Colon (tissue), 2 donors: ENCODE data around the gene CHSY1.
"Not testable (repeated sequence)": the region's sequence is repeated elsewhere in the genome, so short reads cannot be mapped to it uniquely, and the experiment has no call there.

Experiments used
- FAIRE-seq: peaks from 2 replicates; lab custom pipeline; 2012; peaks lifted over from hg19 to GRCh38; lab: Jason Lieb, UNC
- donor health status: control.
- donor health status: control.

The CHSY1 gene

DNA sequence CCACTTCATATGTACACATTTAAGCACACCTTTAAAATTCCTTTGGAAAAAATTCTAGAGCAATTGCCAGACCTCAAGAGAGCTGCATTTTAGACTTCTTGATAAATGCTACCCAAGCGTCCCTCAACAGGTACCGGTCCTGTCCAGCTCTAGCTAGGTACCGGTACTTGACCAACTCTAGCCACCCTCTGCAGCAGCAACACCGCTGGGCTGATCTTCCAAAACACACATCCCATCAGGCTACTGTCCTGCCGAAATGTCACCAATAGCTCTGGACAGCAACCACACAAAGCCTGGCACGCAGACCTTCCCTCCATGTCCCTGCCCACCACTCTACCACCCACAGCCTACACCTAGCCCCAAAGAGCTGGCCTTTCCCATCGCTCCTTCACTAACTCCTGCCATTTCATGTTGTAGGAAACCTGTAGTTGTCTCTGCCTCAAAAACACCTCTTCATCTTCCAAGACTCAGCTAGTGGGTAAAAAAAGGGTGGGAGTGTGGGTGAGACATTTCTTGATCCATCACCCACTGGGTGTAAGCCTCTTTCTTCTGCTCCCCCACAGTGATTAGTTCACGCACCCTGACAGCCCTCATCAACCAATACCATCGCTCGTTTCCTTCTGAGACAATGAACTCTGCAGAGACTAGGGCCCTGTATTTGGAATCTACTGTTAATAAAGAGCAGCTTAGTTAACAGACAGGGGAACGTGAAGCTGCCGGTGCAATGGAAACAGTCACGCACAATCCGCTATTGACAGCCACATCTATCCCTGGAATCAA, 6.8 kb downstream of the CHSY1 start:
- FAIRE-seq: no peak

DNA sequence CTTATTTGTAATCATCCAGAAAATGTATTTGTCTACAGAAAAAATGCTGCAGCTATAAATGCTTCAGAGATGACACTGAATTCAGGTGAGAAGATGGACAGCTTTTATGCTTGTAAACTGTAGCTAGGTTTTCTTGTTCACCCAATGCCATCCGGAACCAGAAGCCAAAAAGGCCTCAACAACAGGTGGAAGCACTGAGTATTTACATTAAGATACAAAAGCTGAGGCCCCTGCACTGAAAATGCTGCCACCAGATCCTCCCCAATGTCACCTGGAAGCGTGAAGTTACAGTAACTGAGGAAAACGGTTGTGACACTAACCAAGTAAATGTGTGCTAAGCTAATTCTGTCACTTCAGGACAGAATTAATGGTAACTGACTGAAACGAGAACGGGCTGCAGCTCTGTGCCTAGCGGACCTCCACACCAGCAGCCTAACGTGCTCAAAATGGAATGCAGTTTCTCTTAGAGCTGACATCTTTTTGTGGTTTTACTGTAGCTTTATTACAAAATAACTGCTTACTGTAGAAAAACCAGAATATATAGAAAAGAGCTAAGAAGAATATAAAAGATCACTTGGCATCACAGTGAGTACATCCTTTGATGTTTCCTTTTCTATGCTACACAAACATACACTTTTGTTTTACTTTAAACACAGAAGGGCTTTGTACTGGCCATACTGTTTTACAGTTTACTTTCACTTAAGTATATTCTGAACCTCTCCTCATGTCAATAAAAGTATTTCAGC, 7.6 kb downstream of the CHSY1 start:
- FAIRE-seq: no peak

DNA sequence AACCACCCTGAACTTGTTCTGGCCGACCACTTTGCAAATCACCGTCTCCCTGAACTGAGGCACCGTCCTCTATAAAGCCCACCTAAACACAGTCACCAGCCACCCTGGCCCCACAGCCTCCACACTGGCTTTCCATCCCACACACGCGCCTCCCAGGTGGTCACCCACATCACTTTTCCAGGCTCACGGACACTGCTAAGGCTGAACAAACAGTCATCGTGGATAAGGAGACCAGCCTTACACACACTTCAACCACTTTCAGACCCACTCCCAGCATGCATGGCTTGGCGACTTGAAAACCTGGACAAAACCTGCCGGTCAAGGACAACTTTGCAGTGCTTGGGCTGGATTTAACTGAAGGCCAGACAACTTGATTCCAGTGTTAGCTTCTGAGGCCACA, 8.4 kb downstream of the CHSY1 start:
- FAIRE-seq: no peak

DNA sequence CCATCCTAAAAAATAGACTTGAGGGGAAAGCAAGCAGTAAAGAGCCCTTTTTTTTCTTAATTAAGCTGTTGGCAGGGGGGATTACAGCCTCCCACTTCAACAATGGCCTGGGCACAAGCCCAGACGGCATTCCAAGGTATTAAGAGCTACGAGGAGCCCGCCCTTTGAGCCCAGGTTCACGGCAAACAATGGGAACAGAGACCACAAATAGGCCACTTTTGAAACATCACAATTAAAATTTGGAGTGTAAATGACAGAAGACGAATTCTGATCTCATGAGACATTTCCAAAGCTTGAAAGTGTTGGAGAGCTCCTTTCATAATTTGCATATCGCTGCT, 8.9 kb downstream of the CHSY1 start:
- no peak for FAIRE-seq

DNA sequence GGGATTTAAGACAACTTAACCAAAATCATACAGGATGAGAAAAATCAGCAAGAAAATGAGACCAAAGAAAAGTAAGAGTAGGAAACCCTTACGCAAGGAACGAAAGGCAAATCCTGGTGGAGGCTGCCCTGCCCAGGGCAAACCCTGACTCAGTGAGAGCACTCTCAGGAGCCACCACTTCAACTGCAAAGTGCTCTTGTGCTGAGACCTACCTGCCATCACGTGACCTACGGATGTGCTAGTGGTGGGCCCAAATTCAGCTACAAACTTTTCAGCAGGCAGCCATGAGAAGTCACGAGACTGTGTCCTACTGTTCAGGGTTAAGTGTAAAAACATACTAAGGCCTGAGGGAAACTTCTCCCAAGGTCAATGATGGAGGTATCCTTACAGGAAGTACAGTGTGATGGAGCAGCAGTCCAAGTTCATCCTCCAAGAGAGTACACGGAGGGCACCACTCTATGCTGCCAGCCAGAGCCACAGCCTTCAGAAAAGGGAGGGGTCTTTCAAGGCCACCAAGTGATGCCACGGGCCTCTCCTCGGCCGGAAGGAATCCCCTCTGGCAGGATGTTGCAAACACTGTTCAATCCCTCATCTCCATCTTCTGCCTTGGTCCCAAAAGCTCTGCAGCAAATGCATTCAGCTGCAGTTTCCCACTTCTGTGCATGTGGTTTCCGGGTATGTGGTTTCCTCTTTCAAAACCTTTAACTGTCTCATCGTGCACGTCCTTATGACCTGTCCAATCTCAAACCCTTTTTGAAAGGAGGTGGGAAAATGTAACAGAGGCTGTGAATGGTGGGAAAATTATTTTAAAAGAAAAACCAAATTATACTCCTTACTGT, 9.5 kb downstream of the CHSY1 start:
- FAIRE-seq: no peak

DNA sequence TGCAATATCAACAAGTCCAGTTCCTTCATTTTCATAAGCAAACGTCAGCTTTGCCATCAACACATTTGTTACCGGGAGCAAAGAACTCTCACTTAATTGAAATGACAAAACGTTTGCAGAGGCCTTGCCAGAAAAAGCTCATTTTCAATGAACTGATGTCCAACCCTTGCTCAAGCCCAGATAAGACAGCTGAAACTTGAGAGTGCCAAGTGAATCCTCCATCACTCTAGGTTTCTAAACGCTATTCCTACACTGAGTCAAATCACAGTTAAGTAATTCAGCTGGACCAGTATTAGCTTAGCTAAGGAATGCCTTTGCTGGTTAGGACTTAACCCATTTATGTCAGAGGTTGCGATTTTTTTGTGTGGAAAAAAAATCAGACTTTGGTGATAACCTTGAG, 11.5 kb downstream of the CHSY1 start:
- FAIRE-seq: no peak

DNA sequence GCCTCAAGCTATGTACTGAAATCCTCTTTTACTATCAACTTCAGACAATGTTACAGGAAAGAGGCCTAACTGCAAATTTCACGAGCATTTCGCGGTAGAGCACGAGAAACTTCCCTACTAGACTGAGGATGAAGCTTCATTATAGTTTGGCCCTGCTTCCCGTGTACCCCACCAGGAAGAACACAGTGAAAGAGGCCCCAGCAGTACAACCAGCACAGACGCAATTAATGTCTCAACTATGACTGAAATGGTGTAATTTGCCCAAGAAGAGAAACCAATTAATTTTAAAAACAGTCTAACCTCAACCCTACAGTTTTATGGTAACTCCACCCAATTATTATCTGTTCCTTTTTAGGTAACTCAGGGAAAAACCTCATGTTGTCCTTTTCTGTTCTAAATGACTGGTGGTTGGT, 12.1 kb downstream of the CHSY1 start:
- no peak for FAIRE-seq

DNA sequence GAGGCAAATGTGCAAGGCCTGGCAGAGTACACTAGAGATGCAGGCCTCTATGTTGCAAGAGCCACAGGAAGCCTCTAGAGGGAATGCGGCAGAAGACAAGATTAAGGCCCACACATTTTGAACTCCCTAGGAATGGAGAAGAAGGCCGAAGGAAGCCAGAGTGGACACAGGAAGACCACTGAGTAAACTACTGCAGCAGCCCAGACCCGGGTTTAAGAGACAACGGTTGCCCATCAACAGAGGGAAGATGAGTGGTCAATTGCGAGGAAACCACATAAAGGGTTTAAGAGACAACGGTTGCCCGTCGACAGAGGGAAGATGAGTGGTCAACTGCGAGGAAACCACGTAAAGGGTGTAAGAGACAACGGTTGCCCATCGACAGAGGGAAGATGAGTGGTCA, 14.6 kb downstream of the CHSY1 start:
- no peak for FAIRE-seq

DNA sequence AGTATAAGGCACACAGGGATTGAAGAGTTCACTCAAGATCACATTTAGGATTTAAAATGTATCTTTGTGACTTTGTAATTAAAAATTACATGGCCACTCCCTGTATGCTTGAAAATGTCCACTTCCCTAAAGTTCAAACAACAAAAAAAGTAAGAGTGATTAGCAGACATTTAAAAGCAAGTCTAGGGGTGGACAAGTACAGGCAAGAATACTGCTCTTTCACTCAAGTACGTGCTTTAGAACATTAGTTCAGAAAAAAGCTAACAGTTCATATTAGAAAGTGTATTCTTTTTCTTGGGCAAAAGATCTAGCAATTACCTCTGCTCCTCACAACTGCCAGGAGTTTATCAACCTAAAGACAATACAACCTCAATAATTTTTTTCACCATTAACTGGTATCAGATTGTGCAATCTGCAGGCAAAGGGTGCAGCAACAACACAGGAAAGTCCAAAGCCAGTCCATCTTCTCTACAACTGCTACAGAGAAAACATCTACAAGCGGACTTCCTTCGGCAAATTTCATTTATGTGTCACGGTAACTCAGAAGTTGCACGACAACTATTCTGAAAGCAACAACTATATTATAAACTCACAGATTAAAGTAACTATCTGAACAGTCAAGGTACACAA, 18.1 kb downstream of the CHSY1 start:
- FAIRE-seq: no peak

DNA sequence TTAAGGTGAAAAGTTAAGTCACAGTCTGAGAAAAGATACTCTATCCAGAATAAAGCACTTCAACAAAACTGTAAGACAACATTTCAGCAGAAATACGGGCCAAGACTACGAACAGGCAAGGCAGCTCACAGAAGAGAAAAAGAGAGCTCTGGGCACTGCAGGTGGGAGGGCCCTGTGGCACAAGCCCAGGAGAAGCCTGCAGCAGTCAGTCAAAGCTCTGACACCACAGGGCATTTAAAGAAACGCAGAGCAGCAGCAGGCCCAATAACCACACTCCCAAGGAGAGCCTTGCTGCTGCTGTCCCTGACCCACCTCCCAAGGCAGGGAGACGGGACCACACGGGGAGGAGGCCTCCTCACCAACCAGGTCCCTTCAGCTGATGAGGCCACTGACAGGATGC, 19.2 kb downstream of the CHSY1 start:
- no peak for FAIRE-seq

DNA sequence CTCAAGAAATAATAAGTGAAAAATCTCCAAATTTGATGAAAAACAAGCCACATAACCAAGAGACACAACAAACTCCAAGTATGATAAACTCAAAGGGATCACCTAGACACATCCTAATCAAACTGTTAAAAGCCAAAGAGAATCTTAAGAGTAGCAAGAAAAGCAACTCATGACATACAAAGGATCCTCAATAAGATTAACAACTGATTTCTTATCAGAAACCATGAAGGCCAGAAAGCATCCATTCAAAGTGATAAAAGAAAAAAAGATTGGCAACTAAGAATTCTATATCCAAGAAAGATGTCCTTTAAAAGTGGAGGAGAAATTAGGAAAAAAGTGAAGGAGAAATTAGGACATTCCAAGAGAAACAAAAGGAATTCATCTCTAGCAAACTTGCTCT, 23.5 kb downstream of the CHSY1 start:
- FAIRE-seq: no peak

DNA sequence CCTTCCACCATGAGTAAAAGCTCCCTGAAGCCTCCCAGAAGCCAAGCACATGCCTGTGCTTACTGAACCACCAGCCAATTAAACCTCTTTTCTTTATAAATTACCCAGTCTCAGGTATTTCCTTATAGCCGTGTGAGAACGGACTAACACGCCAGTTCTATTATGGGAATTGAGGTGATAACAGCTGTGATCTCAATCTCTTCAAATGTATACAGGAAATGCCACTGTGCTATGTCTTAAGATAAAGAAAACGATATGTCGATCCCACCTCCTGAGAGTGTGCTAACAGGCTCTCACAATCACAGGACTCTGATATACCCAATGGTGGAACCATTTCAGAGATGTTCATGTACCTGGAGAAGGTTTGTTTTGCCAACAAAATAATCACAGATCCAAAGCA, 26.2 kb downstream of the CHSY1 start:
- no peak for FAIRE-seq

DNA sequence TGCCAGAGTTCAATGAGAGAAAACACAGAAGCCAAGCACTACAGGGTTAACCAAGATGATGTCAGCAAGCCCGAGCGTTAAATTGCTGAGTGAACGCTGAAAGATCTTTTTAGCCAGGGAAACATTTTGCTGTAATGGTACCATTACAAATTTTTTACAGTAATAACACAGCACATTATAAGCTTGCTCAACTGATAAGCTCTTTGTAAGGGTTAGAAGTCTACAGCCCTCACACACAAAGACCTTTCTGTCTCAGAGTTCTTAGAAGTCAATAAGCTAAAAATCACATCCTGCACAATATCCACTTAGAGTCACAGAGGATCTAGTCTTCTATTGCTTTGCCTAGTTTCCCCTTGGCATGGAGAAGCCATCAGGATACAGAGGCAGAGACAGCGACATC, 29.9 kb downstream of the CHSY1 start:
- FAIRE-seq: no peak

DNA sequence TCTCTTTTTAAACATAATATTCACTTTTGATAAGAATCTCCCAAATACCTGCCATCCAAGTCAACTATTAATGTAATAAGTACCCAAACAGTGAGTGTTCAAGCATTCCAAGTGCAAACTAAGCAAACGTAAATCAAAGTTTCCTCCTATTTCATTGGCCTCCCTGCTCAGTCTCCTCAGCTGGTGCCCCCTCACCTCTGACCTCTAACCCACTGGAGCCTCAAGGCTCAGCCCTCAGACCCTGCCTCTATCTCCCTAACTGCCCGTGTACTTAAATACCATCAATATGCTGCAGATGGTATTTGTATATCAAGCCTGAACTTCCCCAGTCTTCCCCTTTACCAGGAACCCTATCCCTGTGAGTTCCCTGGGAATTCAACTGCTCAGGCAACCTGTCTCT, 31.8 kb downstream of the CHSY1 start:
- no peak for FAIRE-seq

DNA sequence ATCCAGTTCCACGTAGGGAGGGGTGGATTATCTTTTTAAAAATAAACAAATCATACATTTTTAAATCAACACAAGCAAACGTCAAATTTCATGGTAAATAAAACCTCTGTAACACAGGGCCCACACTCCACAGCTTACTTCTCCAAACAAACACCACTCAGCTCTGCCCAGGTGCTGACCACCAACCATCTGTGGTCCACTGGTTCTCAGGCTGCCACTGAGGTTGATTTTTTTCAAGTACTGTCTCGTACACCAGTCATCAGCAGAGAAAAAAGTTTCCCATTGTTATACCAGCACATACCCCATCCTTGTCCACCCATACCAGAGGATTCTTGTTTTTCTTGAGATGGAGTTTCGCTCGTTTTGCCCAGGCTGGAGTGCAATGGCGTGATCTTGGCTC, 32.4 kb downstream of the CHSY1 start:
- no peak for FAIRE-seq

DNA sequence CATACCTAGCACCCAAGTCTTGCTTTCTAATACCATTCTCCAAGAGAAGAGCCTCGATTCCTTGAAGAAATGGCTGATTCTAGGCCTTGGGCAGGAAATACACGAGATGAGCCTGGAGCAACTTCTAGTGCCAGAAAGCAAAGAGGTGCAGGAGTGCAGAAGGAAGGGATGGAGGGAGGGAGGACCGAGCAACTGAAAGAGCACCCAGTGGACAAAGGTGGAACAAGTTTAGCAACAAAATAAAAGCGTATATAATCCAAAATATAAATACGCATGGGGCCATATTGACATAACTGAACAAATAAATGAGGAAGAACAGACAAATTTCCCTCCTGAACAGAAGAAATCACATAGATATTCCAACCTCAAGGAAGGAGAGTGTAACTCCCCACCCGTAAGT, 34.4 kb downstream of the CHSY1 start:
- FAIRE-seq: no peak

DNA sequence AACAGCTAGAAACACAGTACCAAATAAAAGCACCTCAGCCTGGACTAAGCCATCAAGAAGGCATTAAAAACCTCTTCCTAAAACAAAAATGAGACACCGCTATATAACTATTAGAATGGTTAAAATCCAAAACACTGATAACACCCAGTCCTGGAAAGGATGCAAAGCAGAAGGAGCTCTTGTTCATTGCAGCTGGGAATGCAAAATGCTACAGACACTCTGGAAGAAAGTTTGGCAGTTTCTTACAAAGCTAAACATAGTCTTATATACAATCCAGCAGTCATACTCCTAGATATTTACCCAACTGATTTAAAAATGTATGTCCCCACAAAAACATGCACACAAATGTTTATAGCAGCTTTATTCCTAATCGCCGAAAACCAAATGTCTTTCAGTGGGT, 35.7 kb downstream of the CHSY1 start:
- no peak for FAIRE-seq

DNA sequence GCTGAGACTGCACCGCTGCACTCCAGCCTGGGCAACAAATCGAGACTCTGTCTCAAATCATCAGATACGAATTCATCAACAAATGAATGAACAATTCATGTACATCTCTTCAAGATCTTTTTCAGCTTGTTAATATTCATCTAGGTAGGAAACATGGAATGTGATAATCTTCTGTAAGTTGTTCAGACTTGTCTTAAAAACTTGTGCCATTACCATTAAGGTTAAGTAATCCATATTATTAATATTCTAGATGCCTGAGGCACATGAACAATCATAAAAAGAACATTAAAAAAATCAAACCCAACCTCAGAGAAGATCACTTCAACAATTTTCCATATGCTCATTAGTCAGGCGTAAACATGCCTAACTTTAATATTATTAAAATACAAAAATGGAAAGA, 36.2 kb downstream of the CHSY1 start:
- no peak for FAIRE-seq

DNA sequence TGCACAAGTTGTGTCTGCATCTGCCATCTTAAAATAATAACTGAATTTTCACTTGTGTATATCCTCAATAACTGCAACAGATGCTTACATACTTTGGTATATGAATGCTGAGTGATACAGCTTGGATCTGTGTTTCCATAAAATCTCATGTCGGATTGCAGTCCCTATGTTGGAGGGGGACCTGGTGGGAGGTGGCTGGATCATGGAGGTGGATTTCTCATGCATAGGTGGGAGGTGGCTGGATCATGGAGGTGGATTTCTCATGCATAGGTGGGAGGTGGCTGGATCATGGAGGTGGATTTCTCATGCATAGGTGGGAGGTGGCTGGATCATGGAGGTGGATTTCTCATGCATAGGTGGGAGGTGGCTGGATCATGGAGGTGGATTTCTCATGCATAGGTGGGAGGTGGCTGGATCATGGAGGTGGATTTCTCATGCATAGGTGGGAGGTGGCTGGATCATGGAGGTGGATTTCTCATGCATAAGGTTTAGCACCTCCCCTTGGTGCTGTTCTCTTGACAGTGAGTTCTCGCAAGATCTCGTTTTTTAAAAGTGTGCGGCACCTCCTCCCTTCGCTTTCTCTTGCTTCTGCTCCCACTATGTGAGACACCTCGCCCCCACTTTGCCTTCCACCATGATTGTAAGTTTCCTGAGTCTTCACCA, 37.3 kb downstream of the CHSY1 start:
- not testable (repeated sequence) for FAIRE-seq

DNA sequence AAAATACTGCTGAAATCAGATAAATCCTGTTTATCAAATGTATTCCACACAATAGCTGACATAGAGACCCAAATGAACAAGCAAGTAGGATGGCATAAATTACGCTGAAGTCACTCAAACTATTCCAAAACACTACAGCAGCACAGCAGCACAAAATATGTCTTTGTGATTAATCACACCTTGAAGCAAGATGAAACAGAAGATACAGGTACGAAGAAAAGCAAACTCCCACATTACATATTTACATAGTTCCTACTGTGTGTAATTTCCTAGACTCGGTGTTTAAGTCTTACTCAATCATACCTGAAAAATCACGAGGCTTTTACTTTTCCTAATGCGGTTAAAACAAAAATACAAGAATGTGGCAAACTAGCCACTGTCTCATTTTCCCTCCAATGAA, 38.3 kb downstream of the CHSY1 start:
- FAIRE-seq: no peak

DNA sequence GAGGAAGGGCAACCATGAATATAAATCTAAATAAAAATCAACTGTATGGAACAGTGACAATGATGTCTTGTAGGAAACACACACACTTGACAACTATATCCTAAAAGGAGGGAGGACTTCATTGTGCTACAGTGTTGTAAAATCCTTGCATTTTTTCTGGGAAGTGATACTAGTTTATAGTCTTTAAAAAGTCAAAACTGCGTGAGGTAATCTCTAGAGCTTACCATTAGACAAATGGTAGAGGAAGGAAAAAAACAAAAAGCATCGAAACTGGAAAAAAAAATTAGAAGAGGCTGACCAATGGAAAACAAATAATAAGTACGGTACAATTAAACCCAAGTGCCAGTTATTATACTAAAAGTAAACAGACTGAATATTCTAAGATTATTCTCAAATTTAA, 38.7 kb downstream of the CHSY1 start:
- no peak for FAIRE-seq

DNA sequence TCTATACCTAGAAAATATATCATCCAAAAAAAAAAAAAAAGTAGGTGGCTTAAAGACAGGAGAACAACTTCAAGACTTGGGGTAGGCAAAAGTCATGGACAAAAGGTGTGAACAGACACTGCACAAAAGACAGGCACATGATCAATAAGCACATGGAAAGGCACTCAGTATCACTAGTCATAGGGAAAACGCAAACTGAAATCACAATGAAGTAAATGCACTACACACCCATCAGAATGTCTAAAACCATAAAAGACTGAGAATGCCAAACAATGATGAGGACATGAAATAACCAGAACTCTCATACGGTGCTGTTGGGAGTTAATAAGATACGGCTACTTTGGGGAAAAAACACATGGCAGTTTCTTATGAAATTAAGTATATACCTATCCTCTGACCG, 40.0 kb downstream of the CHSY1 start:
- FAIRE-seq: no peak
